Measurements from ENCODE around the gene CCDC196. TPM values are rescaled to one million over a fixed set of nuclear protein-coding genes. Genes with fewer than 3 reads are reported as not detected.
A peak's percentile ranks its signal among the peaks of the same experiment; 100 is the strongest.
"Not testable (repeated sequence)": the region's sequence is repeated elsewhere in the genome, so short reads cannot be mapped to it uniquely, and the experiment has no call there.

The CCDC196 gene
- total RNA-seq, 1 experiment from 2014 or later, result not detected

DNA sequence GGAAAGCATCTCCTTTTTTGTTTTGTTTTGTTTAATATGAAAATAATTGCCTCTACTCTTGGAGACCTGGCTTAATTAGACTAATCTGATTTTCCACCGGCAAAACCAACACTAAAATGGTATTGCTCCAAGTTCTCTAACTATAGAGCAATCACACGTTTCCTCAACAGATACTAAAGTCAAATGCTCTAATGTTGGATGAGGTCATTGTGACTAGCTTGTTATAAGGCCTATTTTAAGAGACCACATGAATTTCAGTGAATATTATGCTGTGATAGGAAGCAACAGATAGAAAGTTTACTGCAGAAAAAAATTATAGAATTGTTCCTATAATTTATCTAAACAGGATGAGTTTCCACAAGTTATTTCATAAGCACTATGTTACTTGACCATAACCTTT, 3.3 kb upstream of the CCDC196 start:
- Histone ChIP-seq H3K4me3 (ENCODE audit: insufficient read depth, low read depth, low read length) (no peak overlapping the region), H3K36me3 (replicated peaks; ENCODE audit: control insufficient read depth, insufficient read depth, low read length) (no peaks in the 10 kb centered on the region), H3K27me3 (ENCODE audit: control insufficient read depth, insufficient read depth, low read length) (no peaks in the 10 kb centered on the region)
- no peak for DNase-seq

DNA sequence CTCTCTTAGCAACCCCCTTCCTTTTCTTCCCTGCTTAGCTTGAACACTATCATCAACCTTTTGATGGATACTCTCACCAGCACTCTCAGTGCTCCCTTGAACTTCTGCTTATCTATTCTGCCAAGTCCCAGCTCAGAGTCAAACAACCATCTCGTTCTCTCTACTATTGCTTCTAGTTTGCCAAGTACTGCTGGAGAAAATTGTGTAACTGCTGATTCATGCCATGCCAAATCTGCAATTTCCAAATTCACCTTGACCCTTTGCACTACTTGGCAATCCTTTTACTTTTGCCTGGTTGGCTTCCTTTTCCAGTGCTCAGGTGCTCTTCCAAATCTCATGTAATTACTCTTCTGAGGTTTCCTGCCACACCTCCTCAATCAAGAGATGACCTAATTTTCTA, 2.8 kb upstream of the CCDC196 start:
- no peaks in the 10 kb centered on the region for H3K36me3 ChIP-seq (replicated peaks; ENCODE audit: control insufficient read depth, insufficient read depth, low read length)
- H3K27me3 ChIP-seq (ENCODE audit: control insufficient read depth, insufficient read depth, low read length), result no peaks in the 10 kb centered on the region
- no peak for DNase-seq
- no peak overlapping the region for H3K4me3 ChIP-seq (ENCODE audit: insufficient read depth, low read depth, low read length)

DNA sequence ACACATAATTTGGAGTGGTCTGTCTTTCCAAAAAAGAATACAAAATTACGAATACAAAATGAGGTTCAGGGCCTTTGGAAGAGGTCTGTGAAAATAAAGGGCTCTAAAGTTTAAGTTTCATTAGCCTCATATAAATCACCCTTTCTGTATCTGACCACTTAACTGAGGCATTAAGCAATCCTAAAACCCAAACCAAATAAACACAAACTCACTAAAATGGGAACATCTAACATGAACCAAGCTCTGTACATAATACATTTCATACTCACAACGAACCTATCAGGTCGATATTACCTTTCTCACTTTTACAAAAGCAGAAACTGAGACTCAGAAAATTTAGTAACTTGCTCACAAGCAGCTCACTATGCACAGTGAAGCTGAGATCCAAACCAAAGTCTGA, 1.1 kb upstream of the CCDC196 start:
- DNase-seq, result no peak
- H3K4me3 ChIP-seq (ENCODE audit: insufficient read depth, low read depth, low read length), result no peak overlapping the region
- no peaks in the 10 kb centered on the region for H3K27me3 ChIP-seq (ENCODE audit: control insufficient read depth, insufficient read depth, low read length)

DNA sequence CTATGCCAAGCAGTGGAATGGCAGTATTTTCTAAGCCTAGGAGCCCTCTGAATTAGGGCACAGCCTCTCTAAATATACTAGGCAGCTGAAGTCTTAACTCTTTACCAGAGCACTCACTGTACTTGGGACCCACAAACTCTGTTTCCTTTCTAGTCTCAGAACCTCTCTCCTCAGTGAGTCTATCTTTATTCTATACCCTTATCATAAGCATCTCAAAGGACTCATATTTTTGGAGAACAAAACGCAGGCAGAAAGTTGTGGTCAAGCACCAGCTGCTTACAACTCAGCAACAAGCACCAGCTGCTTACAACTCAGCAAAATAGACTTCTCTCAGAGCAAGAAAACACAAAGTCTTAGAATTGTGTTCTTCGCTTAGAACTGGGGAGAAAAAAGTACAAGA, 993 bp downstream of the CCDC196 start:
- no peaks in the 10 kb centered on the region for H3K27me3 ChIP-seq (ENCODE audit: control insufficient read depth, insufficient read depth, low read length)

More for the DNA sequence above, 1.1 kb upstream of the CCDC196 start:
- H3K36me3 ChIP-seq (replicated peaks; ENCODE audit: control insufficient read depth, insufficient read depth, low read length), result no peaks in the 10 kb centered on the region

DNA sequence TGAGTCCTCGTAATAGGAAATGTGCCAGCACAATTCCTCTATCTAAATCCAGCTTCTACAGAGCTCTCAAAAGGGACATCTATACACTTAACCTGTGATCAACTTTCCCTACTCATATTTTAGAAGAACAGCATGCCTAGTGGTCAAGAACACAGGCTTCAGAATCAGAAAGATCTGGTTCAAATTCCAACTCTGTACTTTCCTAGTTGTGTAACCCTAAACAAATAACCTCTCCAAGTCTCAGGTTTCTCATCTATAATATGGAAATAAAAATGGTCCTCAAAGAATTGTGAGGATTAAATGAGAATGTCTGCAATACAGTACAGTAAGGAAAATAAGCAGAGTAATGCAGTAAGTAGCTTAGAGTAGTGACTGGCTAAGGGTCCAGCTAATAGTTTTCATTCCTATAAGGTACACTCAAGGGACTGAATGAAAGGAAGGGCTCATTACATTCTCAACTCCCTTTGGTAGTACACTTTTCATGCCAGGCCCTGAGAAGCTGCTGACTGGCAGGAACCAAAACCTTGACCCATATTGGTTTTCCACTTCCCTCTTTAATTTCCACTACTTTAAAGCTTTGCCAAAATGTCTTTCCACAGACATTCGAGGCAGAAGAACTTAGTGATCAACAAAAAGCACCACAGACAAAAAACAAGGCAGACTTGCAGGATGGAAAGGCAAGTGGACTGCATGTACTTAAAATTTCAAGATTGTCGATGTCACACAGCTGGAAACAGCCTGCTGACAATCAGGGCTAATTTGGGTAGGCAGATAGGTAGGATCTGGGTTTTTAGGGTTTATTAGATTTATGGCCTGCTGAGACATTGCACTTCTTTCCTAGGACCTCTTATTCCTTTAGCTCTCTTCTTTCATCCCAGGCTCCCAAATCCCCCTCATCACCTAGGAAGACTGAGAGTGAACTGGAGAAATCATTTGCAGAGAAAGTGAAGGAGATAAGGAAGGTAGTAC, 4.3 kb downstream of the CCDC196 start:
- Histone ChIP-seq H3K4me3 (ENCODE audit: insufficient read depth, low read depth, low read length) (no peak overlapping the region), H3K36me3 (replicated peaks; ENCODE audit: control insufficient read depth, insufficient read depth, low read length) (no peaks in the 10 kb centered on the region), H3K27me3 (ENCODE audit: control insufficient read depth, insufficient read depth, low read length) (no peaks in the 10 kb centered on the region)
- DNase-seq, result no peak

More for the DNA sequence above, 993 bp downstream of the CCDC196 start:
- DNase-seq, result no peak
- H3K36me3 ChIP-seq (replicated peaks; ENCODE audit: control insufficient read depth, insufficient read depth, low read length), result no peaks in the 10 kb centered on the region
- no peak overlapping the region for H3K4me3 ChIP-seq (ENCODE audit: insufficient read depth, low read depth, low read length)

DNA sequence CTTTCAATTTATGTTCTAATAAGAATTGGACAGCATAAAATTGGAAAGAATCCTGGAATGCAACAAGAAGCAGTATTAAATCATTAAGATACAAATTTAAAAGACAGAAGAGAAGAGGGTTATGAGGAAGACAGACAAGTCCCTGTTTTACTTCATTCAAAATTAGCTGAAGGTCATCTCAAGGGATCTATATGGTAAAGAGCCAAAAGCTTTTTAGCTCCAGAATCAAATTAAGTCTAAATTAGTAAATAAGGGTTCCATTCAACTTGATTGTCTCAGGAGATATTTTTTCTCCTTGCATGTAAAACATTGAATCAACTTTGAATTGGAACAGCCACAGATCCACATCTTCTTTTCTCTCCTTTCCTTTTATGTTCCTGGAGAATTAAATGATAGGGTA, 7.6 kb downstream of the CCDC196 start:
- no peak for DNase-seq
- Histone ChIP-seq H3K27me3 (ENCODE audit: control insufficient read depth, insufficient read depth, low read length) (no peaks in the 10 kb centered on the region), H3K36me3 (replicated peaks; ENCODE audit: control insufficient read depth, insufficient read depth, low read length) (no peaks in the 10 kb centered on the region), H3K4me3 (ENCODE audit: insufficient read depth, low read depth, low read length) (no peak overlapping the region)

DNA sequence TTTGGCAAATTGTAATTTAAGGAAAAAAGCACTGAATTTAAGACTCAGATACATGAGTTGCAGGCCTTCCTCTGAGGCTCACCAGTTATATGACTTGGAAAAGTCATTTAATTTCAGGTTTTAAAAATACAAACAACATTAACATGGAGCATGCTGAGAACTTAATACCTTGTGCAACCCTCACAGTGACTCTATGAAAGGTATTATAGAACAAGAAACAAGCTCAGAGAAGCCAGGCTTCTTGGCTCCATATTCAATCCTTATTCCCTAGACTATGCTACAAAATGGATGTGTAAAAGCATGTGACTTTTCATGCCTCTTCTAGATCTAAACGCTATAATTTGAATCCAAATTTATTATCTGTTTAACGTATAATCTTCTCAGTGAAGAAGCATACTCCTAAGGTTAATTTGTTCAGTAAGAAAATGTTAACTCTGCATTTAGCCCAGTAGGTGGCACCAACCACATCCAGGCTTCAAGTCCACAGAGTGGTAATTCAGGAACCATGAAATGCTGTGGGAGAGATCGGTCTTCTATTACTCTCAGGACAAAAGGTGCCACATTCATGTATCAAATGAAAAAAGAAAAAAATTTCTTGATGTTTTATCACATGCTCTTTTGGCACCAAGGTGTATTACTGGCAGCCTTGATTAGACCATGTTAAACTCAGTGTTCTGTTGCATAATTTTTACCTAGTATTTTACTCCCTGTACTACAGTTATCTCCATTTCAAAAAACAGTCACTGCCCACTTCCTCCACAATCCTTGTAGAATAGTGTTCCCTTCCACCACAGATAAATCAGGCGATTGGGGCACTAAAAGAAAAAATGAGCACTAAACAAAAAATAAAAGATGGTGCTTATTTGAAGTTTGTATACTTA, 9.3 kb downstream of the CCDC196 start:
- H3K27me3 ChIP-seq (ENCODE audit: control insufficient read depth, insufficient read depth, low read length), result no peaks in the 10 kb centered on the region
- no peak overlapping the region for H3K4me3 ChIP-seq (ENCODE audit: insufficient read depth, low read depth, low read length)
- H3K36me3 ChIP-seq (replicated peaks; ENCODE audit: control insufficient read depth, insufficient read depth, low read length), result no peaks in the 10 kb centered on the region
- peak; percentile 16 for DNase-seq

DNA sequence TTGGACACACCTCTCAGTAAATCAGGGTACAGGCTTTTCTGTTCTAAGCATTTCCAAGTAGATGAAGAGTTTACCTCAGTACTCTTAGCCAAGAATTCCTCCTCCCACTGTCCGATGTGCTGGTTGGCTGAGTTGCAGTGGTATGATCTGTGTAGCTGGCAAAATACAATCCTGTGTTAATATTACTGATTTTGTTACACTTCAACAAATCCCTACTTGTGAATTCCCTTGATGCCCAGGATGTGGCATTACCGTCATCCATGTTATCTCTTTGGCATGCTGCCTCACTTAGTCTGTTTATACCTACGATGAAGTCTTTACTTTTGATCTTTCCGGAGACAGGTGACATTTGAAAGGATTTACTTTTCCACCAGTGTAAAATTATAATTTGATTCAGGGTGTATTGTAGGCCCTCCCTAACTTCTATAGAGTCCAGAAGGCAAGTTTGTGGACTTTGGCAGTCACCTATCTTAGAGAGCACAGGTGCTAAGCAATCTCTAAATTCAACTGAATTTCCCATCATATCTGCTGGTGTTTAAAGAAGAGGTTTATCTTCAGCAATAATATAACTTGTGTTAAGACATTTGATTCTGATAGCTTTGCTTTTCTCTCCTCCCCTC, 10.1 kb downstream of the CCDC196 start:
- no peak for DNase-seq

DNA sequence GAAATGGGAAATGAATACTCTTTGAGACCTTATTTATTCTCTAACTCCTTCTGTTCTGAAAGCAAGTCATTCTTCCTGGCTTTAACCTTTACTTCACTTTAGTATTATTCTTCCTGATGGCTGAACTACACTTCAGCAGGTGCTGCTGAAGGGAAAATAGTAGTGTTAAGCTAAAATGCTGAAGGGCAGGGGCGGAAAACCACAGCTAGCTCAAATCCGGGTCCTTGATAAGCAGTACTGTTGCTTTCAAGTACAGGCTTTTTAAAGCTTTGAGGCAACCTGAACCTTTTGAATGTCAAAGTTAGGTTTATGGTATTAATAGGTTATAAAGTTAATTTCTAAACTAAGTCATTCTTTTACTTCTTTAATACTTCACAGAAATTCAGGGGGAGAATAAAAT, 10.7 kb downstream of the CCDC196 start:
- no peaks in the 10 kb centered on the region for H3K27me3 ChIP-seq (ENCODE audit: control insufficient read depth, insufficient read depth, low read length)
- no peak overlapping the region for H3K4me3 ChIP-seq (ENCODE audit: insufficient read depth, low read depth, low read length)
- no peak for DNase-seq
- no peaks in the 10 kb centered on the region for H3K36me3 ChIP-seq (replicated peaks; ENCODE audit: control insufficient read depth, insufficient read depth, low read length)

More for the DNA sequence above, 10.1 kb downstream of the CCDC196 start:
- H3K27me3 ChIP-seq (ENCODE audit: control insufficient read depth, insufficient read depth, low read length), result no peaks in the 10 kb centered on the region
- H3K4me3 ChIP-seq (ENCODE audit: insufficient read depth, low read depth, low read length), result no peak overlapping the region
- no peaks in the 10 kb centered on the region for H3K36me3 ChIP-seq (replicated peaks; ENCODE audit: control insufficient read depth, insufficient read depth, low read length)

DNA sequence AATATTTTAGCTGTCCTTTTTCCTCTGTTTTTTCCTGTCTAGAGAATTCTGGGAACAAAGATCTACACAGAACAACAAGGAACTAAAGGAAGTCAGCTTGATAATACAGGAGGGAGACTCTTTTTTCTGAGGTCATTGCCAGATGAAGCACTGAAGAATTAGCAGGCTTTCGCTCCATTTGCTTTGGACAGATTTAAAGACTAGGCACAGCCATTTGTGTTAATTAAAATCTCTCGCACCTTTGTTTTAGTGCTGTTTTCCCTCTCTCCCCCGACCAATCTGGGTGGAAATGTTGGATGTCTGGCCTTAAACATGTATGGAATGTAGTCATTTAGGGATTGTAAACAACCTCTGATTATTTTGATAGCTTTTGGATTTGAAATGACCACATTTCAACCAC, 12.1 kb downstream of the CCDC196 start:
- no peaks in the 10 kb centered on the region for H3K36me3 ChIP-seq (replicated peaks; ENCODE audit: control insufficient read depth, insufficient read depth, low read length)
- H3K4me3 ChIP-seq (ENCODE audit: insufficient read depth, low read depth, low read length), result no peak overlapping the region
- no peaks in the 10 kb centered on the region for H3K27me3 ChIP-seq (ENCODE audit: control insufficient read depth, insufficient read depth, low read length)
- no peak for DNase-seq

DNA sequence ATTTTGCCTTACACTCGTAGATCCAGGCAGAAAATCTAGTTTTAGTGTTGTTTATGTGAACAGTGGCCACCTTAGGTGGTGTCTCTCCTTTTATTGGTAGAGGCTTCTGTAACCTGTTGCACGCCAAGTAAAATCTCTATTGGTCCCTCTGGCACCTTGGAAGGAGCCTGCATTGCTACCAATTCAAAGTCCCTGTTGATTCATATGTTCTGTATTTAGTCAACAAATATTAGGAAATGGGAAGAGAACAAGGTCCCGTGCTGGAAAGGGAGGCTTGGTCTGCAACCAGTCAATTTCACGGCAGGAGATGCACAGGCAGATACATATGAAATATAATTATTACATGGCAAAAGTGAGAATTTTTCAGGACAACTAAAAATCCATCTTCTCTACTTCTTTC, 15.4 kb downstream of the CCDC196 start:
- H3K36me3 ChIP-seq (replicated peaks; ENCODE audit: control insufficient read depth, insufficient read depth, low read length), result no peaks in the 10 kb centered on the region
- no peak for DNase-seq
- no peaks in the 10 kb centered on the region for H3K27me3 ChIP-seq (ENCODE audit: control insufficient read depth, insufficient read depth, low read length)
- no peak overlapping the region for H3K4me3 ChIP-seq (ENCODE audit: insufficient read depth, low read depth, low read length)

DNA sequence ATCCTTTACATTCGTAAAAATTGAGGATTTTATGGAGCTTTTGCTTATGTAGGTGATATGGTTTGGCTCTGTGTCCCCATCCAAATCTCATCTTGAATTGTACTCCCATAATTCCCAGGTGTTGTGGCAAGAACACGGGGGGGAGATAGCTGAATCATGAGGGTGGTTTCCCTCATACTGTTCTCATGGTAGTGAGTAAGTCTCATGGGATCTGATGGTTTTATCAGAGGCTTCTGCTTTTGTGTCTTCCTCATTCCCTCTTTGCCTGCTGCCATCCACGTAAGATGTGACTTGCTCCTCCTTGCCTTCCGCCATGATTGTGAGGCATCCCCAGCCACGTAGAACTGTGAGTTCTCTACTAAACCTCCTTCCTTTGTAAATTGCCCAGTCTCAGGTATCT, 16.7 kb downstream of the CCDC196 start:
- H3K4me3 ChIP-seq (ENCODE audit: insufficient read depth, low read depth, low read length); H3K27me3 ChIP-seq (ENCODE audit: control insufficient read depth, insufficient read depth, low read length); DNase-seq; H3K36me3 ChIP-seq (replicated peaks; ENCODE audit: control insufficient read depth, insufficient read depth, low read length): not testable (repeated sequence)

DNA sequence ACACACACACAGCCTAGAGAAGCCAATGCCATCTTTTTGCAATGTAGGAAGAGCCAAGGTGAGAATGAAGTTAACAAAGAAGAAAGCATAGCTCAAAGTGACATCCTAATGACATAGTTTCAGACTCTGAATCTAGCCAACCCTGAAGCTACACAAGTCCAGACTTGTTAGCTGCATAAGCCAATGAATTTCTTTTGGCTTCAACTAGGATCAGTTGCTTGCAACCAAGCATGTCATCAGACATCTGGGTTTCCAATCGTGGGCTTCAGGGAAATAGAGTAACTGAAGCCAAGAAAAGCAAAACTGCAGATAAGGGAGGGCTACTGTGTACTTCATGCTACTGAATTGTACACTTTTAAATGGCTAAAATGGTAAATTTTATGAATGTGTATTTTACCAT, 17.4 kb downstream of the CCDC196 start:
- H3K4me3 ChIP-seq (ENCODE audit: insufficient read depth, low read depth, low read length), result no peak overlapping the region
- no peaks in the 10 kb centered on the region for H3K36me3 ChIP-seq (replicated peaks; ENCODE audit: control insufficient read depth, insufficient read depth, low read length)
- H3K27me3 ChIP-seq (ENCODE audit: control insufficient read depth, insufficient read depth, low read length), result no peaks in the 10 kb centered on the region
- DNase-seq, result no peak

DNA sequence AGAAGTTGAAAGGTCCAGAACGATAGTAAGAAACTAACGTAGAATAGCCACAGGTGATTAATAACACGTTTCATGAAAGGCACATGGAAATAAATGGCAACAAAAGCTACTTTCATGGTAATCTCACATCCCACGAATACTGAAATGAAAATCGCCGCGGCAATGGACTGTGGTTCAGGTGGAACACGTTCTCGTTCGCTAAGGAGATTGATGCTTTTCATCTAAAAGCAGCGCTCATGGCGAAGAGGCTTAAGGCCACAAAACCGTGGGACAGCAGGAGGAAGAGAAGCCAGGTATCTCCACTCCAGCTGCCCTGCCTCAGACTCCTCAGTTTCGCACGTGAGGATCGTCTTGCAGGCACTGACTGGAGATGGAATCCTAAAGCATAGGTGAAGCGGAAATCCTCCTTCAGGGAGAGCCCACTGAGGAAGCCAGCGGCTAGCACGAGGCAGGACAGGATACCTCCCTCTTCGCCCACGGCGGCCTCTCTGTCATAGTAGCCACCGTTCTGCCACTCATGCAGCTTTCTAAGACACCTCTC, 21.1 kb downstream of the CCDC196 start:
- Histone ChIP-seq H3K36me3 (replicated peaks; ENCODE audit: control insufficient read depth, insufficient read depth, low read length) (no peaks in the 10 kb centered on the region), H3K4me3 (ENCODE audit: insufficient read depth, low read depth, low read length) (peak overlapping the region; percentile 92), H3K27me3 (ENCODE audit: control insufficient read depth, insufficient read depth, low read length) (peaks cover 10% of the 10 kb centered on the region)
- no peak for DNase-seq

All from H7 (cell line).